K562 (cell line): ENCODE results near the gene TMC2.

ENCODE experiments used
- BHLHE40 ChIP-seq: IDR thresholded peaks from 2 replicates; pipeline ENCODE4 v1.6.1; 2011; ENCODE audit warnings: low read length, improper control_type of control experiment
- FOXP1 ChIP-seq: sonication (generic); formaldehyde crosslinking; IDR thresholded peaks from 2 replicates; pipeline ENCODE4 v1.8.0; 2022; ENCODE audit warnings: mild to moderate bottlenecking, missing genetic modification reagents
- SMAD2 ChIP-seq: fragments of 150-350 bp; IDR thresholded peaks from 2 replicates; pipeline ENCODE4 v1.6.1; 2014; ENCODE audit warnings: low read depth, mild to moderate bottlenecking, low read length
- U2AF2 ChIP-seq: fragments of 200-400 bp; formaldehyde crosslinking; optimal IDR thresholded peaks from 2 replicates; pipeline ENCODE3; 2017; ENCODE audit warnings: low read depth, mild to moderate bottlenecking, low read length
- USF2 ChIP-seq: sonication (generic); formaldehyde crosslinking; IDR thresholded peaks from 2 replicates; pipeline ENCODE4 v1.5.0; 2020; ENCODE audit warnings: missing genetic modification reagents
- TF ChIP-seq, protein P1 (sequence below), 3 experiments: IDR thresholded peaks in 2 of 3; conservative IDR thresholded peaks in 1 of 3; 2 replicates each; pipeline ENCODE4 v1.5.1; 2011 to 2012; ENCODE audit warnings: low read length in 3 of 3, mild to moderate bottlenecking in 3 of 3, control low read depth in 2 of 3, improper control_type of control experiment in 1 of 3, inconsistent platforms in 1 of 3, low read depth in 1 of 3, mixed read lengths in 1 of 3, moderate library complexity in 1 of 3; ENCODE audit not compliant: insufficient read depth in 2 of 3

- TF ChIP-seq USF2, result no peak
- no peak for TF ChIP-seq SMAD2
- TF ChIP-seq, protein P1, sequence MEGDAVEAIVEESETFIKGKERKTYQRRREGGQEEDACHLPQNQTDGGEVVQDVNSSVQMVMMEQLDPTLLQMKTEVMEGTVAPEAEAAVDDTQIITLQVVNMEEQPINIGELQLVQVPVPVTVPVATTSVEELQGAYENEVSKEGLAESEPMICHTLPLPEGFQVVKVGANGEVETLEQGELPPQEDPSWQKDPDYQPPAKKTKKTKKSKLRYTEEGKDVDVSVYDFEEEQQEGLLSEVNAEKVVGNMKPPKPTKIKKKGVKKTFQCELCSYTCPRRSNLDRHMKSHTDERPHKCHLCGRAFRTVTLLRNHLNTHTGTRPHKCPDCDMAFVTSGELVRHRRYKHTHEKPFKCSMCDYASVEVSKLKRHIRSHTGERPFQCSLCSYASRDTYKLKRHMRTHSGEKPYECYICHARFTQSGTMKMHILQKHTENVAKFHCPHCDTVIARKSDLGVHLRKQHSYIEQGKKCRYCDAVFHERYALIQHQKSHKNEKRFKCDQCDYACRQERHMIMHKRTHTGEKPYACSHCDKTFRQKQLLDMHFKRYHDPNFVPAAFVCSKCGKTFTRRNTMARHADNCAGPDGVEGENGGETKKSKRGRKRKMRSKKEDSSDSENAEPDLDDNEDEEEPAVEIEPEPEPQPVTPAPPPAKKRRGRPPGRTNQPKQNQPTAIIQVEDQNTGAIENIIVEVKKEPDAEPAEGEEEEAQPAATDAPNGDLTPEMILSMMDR (IDR thresholded peaks at IDR 0.05 in 2 of 3, conservative IDR thresholded peaks at IDR 0.05 in 1 of 3; ENCODE audit: insufficient read depth in 2 of 3, low read depth in 1 of 3, low read length in 3 of 3), result peak; percentile 63 to 85 (median 73)
- TF ChIP-seq FOXP1 (CRISPR knock-in tag), result no peak
- TF ChIP-seq BHLHE40, result no peak
- no peak for TF ChIP-seq U2AF2
Measured at GRCh38 chr20:2521369-2522305, 14.7 kb upstream of the TMC2 start.
